Hematopoietic multipotent progenitor cell treated with erythropoietin and hydrocortisone succinate and interleukin-3 and kit ligand, for 15 days (in vitro differentiated cells): Measurements from ENCODE around the gene TBCD.

Source experiments
- DNase-seq: peaks from one replicate; pipeline ENCODE4 v3.0.0-alpha.2; 2015; ENCODE audit warnings: low spot score

The TBCD gene

DNA sequence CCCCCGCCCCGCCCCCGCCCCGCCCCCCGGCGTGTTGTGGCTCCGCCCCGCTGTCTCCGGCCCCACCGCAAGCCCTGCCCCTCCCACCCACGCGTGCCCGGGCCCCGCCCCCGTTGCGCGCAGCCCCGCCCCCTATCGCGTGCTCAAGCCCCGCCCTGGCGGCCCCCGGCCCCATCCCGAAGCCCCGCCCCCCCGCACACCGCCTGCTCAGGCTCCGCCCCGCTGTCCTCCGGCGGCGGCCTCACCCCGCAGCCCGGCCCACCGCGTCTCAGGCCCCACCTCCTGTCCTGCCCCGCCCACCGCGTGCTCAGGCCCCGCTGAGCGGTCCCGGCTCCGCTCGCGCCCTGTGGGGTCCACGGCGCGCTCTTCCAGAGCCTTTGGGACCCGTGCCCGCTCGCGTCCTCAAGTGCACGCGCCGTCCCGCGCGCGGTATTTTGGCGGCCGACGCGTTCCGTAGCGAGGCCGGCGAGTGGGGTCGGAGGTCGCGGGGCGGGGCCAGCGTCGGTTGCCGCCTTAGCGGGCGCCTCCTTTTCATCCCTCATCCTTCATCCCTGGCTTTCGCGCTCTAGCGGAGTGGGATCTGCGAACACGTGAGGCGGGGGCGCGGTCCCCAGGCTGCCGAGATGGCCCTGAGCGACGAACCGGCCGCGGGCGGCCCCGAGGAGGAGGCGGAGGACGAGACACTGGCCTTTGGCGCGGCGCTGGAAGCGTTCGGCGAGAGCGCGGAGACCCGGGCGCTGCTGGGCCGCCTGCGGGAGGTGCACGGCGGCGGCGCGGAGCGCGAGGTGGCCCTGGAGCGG, at the start of gene TBCD:
TBCD (plus strand) TSS at position 495 of the 800 bp plus-strand sequence; CDS start at position 624, 129 bp downstream.
- peak; percentile 89 for DNase-seq

DNA sequence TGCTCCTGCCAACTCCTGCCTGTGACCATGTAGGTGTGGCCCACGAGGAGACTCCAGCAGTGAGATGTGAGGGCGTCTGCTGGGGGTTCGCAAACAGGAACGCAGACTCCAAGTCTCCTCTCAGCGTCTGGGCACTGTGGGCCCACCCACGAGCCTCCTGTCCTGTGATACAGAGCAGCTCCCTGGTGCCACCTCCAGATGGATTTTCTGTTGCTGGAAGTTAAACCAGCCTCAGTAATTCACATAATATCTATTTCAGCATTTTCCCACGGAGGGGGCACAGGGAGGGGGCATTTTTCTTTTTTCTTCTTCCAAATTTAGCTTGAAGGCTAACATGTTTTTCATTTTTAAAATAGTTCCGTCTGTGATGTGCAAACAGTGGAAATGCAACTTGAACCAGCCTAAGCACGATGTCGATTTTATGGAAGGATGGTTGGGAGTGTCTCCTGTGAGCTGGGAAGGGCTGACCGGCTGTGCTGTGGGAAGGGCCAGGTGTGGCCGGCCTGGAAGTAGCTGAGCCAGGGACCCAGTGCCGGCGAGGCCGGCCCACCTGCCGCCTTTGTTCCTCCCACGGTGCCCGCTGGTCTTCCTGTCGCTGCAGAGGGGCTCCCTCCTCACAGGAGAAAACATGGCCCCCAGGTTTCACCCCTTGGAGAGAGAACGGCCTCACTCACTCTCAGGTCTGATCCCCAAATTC, 49.5 kb upstream of the TBCD start:
- DNase-seq, result no peak

DNA sequence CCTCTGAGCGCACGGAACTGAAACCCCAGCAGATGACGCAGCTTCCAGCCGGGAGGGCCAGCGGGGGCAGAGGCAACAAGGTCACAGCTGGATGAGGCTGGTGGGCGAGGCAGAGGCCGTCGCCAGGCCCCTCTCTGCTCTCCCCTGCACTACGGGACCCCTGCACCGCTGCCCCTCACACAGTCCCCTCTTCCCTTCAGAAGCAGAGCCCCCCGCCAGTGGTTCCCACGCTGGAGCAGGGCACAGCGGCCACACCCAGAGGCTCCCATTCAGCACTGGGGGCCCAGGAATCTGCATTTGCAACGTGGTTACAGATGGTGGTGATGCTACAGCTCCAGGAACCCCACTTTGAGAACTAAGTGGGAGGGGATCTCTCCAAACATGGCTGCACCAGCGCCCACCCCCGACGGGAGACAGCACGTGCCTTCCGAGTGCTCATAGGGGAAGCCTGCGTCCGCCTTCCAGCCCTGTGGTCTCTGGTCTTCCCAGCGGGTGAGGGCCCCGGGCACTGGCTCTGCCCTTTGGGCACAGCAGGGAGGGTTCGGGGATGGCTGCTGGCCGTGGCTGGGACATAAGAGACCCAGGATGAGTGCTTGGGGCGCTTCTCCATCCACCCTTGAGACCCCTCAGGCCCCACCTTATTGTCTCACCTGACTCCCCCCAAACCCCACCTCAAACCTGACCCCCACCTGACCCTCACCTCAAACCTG, 48.7 kb upstream of the TBCD start:
- DNase-seq, result no peak

DNA sequence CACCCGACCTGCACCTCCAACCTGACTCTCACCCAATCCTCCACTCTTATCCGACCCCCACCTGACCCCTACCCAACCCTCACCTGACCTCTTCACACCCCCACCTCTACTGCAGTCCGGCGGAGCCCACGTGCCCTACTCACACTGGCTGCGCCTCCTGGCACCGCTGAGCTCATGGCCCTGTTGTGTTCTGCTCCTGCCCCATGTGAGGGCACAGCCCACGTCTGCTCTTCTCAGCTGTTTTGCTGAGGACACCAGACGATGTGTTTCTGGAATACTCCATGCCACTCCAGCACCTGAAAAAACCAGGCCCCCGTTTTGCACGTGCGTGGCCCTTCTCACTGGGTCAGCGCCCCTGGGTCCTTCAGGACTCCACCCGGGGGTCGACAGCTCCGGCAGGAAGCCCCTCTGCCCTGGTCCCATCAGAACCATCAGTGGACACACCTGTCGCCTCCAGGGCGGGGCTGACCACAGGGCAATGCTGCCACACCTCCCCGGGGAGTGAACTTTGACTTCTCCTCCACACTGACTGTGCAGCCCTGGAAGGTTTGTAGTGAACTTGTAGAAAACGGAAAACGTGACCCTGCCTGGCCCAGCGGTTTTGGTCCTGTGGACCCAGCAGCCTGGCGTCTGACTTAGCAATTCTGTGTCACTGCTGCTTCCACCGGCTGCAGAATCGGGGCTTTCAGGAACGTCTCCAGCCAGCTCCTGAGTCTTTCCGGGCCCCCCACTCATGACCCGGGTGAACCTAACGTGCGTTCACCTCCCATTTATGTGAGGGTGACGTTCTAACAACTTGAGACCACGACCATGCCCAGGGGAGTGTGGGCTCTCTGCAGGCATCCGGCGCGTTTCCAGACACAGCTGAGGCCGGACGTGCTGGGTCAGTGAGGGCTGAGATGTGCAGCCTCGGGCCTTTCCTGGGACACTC, 47.7 kb upstream of the TBCD start:
- DNase-seq, result no peak

DNA sequence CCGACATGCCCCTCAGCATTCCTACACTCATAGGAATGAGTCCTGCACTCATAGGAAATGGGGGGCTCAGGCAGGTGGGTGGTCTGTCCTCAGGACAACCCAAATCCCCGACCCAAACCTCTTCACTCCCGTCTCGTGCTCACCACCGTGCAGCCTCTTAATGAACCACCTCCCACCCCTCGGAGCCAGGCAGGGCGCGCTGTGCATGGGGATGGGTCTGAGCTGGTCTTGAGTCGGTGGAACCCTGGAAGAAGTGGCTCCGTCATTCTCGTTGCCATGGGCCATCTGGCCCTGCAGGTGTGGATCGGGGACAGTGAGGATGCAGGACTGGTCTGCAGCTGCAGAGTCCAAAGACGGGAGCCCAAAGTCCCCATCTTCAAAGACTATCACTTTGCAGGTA, 47.0 kb upstream of the TBCD start:
- DNase-seq, result no peak

DNA sequence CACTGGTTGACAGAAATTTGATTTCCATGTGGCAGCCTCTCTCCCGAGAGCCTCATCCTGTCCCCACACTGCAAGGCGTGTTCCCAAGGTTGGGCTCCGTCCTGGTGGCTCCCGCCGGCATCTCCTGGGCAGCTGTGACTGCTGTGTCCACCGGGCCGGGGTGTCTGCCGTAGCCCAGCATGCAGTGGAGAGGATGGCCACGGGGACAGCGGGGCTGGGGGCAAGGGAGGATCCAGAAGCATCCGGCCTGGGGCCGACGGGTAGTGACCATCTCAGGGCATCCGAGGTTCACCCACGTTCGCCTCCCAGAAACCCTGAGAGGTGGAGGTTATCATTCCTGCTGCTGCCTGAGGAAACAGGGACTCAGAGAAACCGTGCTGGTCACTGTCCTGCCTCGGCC, 46.1 kb upstream of the TBCD start:
- DNase-seq, result no peak

DNA sequence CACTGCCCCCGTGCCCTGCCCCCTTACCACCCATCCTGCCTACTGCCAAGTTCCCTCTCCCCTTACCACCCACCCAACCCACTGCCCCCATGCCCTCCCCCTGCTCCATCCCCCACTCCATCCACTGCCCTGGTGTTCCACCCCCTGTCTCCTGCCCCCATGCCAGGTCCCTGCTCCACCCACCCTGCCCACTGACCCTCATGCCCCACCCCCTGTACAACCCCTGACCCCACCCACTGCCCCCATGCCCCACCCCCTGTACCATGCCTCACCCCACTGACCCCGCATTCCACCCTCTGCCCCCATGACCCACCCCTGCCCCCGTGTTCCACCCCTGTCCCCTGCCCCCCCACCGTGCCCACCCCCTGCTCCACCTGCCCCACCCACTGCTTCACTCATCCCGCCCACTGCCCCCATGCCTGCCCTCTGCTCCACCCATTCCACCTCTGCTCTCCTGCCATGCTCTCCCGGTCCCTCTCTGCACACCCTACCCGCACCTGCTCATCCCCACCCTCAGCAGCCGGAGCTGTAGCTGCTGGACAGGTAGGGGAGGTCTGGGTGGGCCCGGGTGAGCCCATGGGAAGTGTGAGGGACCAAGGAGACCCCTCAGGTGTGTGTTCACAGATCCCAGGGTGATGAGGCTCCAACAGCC, 42.7 kb upstream of the TBCD start:
- DNase-seq, result no peak

DNA sequence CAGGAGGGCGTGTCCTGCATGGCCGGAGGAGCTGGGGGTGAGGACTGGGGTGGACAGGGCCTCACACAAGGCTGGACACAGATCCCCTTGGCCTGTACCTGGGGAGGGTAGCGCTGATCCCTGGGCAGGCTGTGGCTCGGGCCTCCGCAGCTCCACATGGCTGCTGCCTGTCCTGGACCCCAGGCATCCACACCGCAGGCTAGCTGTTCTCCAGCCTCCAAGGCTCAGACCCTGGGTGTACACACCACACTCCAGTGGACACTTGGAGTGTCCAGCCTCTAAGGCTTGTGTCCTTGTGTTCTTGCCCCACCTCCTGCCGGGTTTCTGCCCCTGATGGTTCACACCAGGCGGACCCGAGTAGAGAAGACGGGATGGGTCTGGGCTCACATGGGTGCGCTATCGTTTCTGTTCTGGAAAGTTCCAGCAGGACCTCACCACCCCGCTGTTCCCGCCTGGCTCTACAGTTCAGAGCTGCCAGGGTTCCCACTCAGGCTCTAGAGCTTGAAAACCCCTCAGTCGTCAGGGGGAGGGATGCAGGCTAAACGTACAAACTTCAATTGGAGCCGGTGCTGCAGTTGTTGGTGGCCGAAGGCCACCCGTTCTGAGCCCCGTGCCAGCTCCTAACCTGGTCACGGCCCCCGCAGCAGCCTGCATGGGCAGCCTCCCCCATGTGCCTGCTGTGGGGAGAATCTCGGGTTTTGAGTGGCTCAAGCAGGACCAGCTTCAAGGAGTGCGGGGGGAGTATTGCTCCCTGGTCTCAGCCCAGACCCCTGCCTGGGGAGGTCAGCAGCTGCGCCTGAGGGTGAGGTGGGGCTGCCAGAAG, 42.0 kb upstream of the TBCD start:
- no peak for DNase-seq

DNA sequence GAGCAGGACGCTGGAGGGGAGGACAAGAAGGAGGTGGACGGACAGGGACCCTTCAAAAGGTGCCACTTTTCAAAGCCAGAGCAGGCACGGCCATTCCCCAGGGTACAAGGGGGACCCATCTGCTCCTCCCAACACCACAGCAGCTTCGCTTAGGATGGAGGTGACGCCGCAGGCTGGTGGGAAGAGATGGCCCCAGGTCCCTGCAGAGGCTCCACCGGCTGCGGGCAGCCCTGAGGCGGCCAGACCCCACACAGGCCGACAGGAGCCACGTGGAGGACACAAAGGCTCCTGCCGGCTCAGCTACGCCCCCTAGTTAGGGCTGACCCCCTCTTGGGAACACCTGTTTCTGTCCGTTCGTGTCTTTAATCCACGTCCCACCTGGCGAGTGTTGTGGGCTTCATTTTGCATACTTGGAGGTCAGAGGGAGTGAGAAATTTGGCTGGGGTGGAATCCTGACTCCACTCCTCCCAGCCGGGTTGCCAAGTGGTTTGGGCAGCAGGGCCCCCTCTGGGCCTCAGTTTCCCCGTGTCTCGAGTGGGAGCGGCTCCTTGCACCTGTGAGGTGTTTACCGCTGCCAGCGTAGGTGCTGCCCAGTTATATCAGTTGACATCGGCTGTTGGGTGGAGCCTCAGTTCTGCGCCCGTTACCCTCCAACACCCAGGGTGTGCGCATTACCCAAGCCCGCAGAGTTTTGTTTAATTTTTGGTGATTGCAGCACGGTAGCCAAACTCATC, 41.2 kb upstream of the TBCD start:
- DNase-seq, result no peak

DNA sequence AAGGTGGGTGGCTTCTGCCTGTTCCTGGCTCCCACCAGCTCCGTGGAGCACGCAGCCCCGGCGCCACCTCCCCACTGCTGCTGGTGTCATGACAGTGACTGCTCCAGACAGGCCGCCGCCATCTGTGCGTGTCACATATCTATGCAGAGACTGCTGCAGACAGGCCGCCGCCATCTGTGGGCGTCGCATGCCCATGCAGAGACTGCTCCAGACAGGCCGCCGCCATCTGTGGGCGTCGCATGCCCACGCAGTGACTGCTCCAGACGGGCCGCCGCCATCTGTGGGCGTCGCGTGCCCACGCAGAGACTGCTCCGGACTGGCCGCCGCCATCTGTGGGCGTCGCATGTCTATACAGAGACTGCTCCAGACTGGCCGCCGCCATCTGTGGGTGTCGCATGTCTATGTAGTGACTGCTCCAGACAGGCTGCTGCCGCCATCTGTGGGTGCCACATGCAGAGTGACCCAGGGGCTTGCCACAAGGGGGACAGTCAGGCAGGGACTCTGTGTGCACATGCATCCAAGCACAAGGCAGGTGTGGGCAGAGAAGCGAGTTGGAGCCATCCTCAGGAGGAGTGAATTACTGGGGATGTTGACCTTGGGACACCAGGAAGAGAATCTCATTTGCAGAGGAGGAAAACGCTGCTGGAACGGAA, 38.7 kb upstream of the TBCD start:
- no peak for DNase-seq

DNA sequence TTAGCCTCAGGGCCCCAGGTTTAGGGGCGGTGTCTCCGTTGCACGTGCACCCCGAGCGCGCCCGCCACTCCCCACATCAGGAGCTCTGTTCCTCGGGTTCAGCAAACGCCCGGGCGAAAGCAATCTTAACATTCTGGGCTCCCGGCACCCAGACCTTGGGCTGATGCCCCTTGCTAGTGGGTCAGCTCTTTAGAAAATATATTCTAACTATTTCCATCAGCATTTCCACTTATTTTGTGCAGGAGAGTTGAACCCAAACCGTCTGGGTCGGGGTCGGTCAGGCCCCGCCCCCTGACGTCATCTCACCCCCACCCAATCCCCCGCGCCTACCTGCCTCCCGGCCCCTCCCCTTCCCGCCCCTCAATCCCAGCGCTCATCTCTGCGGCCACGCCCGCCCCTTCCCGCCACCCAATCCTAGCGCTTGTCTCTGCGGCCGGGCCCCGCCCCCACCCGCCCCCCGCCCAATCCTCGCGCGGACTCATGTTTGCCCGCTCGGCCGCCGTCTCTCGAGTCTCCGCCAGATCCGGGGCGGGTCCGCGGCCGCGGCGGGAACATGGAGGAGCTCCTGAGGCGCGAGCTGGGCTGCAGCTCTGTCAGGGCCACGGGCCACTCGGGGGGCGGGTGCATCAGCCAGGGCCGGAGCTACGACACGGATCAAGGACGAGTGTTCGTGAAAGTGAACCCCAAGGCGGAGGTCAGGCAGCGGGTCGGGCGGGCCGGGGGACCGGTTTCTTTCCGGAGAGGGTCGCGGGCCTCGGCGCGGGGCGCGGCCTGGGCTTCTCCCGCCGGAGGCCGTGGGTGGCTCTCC, 35.5 kb upstream of the TBCD start, which contains the start of gene FN3KRP:
FN3KRP (plus strand) TSS at position 504 of the 808 bp plus-strand sequence; CDS start at position 554, 50 bp downstream.
- peak; percentile 84 for DNase-seq

DNA sequence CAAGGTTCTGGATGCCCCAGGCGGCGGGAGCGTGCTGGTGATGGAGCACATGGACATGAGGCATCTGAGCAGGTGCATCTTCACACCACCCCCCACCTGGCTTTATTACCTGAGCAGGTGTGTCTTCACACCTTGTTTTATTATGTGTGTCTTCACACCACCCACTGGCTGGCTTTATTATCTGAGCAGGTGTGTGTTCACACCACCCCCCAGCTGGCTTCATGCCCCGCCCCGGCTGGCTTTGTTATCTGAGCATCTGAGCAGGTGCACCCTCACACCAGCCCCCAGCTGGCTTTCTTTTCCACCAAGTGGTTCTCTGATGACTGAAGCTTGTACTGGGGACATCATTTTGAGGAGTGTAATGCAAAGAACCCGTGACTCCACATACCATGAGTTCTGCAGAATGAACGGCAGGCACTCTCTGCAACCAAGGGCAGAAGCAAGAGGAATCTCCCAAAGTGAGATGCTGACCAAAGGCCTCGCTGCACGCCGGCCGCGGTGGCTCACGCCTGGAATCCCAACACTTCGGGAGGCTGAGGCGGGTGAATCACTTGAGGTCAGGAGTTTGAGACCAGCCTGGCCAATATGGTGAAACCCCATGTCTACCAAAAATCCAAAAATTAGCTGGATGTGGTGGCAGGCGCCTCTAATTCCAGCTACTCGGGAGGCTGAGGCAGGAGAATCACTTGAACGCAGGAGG, 32.7 kb upstream of the TBCD start:
- no peak for DNase-seq

DNA sequence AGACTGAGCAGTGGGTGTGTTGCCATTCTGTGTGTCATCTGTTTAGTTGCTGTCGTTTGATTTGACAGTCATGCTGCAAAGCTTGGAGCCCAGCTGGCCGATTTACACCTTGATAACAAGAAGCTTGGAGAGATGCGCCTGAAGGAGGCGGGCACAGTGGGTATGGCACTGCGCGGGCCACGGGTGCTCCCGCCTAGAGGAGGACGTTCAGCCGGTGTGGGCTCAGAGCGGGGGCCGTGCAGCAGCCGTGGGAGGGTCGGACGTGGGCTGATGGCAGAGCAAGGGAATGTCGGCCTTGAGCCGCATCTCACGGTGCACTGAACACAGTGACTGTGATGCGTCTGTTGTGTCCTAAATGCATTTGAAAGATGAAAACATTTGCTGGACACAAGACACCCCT, 31.7 kb upstream of the TBCD start:
- no peak for DNase-seq

DNA sequence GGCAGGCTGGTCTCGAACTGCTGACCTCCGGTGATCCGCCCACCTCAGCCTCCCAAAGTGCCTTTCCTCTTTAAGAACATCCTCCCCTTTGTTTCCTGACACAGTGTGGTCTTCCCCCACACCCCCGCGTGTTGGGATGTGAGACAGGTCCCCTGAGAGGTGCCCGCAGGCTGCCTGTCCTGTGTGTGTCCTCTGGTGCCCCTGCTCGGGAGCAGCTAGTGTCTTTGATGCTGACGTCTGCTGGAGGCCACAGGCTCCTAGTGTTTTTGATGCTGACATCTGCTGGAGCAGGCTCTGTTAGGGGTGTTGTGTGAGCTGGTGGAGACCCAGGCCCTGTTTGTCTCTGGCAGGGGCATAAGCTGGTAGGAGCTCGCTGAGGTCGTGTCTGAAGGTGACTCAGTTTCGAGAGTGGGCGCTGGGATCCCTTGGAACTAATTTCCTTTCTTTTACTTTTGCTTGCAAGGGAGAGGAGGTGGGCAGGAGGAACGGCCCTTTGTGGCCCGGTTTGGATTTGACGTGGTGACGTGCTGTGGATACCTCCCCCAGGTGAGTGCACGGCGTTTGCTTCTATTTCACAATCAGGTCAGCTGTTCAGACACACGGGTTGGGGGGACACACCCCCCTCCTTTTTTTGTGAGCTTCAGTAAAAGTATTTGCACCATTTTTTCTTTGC, 29.4 kb upstream of the TBCD start:
- no peak for DNase-seq

DNA sequence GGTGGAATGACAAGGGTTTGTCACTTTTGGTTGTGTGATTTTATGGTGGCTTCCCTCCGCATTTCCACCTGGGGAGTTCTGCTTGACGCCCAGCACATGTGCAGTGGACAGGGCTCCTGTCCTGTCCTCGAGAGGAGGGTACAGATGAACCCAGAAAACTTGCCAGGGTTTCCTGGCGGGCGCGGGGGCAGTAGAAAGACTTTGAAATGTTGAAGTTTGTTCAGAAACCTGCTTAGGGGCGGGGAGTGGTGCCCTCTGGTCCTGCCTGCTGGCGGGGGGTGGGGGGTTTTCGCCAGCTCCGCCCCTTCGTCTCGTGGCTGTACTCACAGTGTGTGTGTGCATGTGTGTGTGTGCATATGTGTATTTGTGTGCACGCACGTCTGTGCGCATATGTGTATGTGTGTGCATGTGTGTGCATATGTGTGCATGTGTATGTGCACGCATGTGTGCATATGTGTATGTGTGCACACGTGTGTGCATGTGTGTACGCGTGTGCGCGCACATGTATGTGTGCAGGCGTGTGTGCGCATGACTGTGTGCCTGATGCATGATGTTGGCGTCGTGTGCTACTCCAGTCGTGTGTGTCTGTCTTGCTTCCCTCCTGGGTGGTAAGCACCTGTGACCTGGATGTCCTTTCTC, 28.6 kb upstream of the TBCD start:
- DNase-seq, result no peak

DNA sequence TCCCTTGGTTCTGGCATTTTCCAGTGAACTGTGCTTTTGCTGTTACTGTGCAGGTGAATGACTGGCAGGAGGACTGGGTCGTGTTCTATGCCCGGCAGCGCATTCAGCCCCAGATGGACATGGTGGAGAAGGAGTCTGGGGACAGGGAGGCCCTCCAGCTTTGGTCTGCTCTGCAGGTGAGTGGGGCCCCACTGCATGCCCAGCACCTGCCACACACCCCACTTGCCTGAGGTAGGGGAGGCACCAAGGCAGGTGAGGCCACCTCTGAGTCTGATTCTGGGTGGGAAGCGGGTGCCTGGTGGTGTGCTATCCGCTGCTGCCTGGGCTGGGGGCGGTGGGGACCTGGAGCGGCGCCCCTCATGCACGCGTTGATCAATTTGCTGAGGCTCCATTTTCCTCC, 25.4 kb upstream of the TBCD start:
- DNase-seq, result no peak
